ENCODE results near the gene BOC.

GRCh38 chr3:113312416-113312815 lies 101.1 kb downstream of the BOC start:
- no peak for TF ChIP-seq CTCF (IDR thresholded peaks at IDR 0.05; ENCODE audit: poor library complexity)
- TF ChIP-seq EZH2 (IDR thresholded peaks at IDR 0.05; ENCODE audit: borderline replicate concordance), result no peak
